ENCODE results near the gene CTNNBIP1.
"Not testable (repeated sequence)": the region's sequence is repeated elsewhere in the genome, so short reads cannot be mapped to it uniquely, and the experiment has no call there.

Gene CTNNBIP1

DNA sequence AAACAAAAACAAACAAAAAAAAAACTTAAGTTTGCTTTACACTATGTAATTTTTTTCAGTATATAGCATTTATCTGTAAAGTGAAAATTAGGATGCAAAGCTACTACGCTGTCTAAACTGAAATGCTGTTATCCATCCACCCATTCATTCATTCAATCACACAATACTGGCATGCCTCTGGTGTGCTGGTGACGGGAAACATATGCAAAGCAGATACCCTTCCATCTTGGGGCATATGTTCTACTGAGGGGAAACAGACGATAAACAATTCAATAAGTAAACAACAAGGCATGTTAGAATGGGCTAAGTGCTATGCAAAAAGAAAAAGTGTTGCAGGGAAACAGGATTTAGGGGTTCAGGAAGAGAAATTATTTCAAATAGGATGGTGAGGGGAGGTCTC, 89.5 kb downstream of the CTNNBIP1 start:
- no peaks in the 10 kb centered on the region for H3K27me3 ChIP-seq (ENCODE audit: control insufficient read depth, insufficient read depth, low read length)
- H3K9me3 ChIP-seq (ENCODE audit: control insufficient read depth, low read length) = no peaks in the 10 kb centered on the region
- no peak overlapping the region for H3K9ac ChIP-seq (ENCODE audit: low read length)
- H3K4me1 ChIP-seq (ENCODE audit: control insufficient read depth, insufficient read depth, low read length) = peaks cover 20% of the 10 kb centered on the region
- no peaks in the 10 kb centered on the region for H3K36me3 ChIP-seq (ENCODE audit: control insufficient read depth, insufficient read depth, low read length)
- no peak overlapping the region for H3K4me3 ChIP-seq (ENCODE audit: low read length)

DNA sequence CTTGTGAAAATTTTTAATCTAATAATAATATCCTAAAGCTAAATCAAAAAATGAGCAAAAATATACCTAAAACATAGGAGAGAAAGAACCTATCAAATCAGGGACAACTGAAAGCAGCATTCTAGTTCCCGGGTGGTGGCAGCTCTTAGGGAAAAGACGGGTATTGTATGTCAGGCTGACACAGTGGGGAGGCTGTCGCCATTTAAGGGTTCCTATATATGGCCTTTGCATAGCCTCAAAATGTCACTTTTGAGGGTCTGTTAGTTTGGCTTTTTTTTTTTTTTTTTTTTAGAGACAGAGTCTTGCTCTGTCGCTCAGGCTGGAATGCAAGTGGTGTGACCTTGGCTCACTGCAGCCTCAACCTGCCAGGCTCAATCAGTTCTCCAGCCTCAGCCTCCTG, 92.3 kb downstream of the CTNNBIP1 start:
- Histone ChIP-seq H3K4me1 (ENCODE audit: control insufficient read depth, insufficient read depth, low read length) (peaks cover 17% of the 10 kb centered on the region), H3K9me3 (ENCODE audit: control insufficient read depth, low read length) (no peaks in the 10 kb centered on the region), H3K27me3 (ENCODE audit: control insufficient read depth, insufficient read depth, low read length) (no peaks in the 10 kb centered on the region), H3K9ac (ENCODE audit: low read length) (no peak overlapping the region), H3K36me3 (ENCODE audit: control insufficient read depth, insufficient read depth, low read length) (no peaks in the 10 kb centered on the region), H3K4me3 (ENCODE audit: low read length) (no peak overlapping the region)

GRCh38 chr1:9816199-9816598, 93.9 kb downstream of the CTNNBIP1 start:
- Histone ChIP-seq H3K9ac (ENCODE audit: low read length) (no peak overlapping the region), H3K36me3 (ENCODE audit: control insufficient read depth, insufficient read depth, low read length) (no peaks in the 10 kb centered on the region), H3K4me1 (ENCODE audit: control insufficient read depth, insufficient read depth, low read length) (peaks cover 14% of the 10 kb centered on the region), H3K27me3 (ENCODE audit: control insufficient read depth, insufficient read depth, low read length) (no peaks in the 10 kb centered on the region), H3K4me3 (ENCODE audit: low read length) (no peak overlapping the region), H3K9me3 (ENCODE audit: control insufficient read depth, low read length) (no peaks in the 10 kb centered on the region)

DNA sequence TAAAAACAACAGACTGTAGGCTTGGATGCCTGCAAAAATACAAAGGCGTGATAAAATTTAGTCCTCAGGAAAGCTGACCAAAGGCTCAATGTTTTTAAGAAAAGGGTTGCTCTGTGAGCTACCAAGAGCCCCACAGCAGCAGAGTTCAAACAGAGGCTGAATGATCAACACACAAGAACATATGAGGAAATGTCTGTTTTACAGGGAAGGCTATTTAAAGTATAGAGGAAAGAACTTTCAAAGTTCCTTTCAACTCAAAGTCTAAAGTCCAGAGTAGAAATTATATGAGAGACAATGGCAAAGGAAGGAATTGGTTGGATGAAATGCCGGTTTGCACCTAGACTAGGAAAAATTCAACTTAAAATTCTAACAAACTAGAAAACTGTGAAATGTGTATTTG, 94.9 kb downstream of the CTNNBIP1 start:
- Histone ChIP-seq H3K9ac (ENCODE audit: low read length) (peak overlapping the region; percentile 49), H3K27me3 (ENCODE audit: control insufficient read depth, insufficient read depth, low read length) (no peaks in the 10 kb centered on the region), H3K4me1 (ENCODE audit: control insufficient read depth, insufficient read depth, low read length) (peaks cover 15% of the 10 kb centered on the region), H3K9me3 (ENCODE audit: control insufficient read depth, low read length) (no peaks in the 10 kb centered on the region), H3K4me3 (ENCODE audit: low read length) (no peak overlapping the region), H3K36me3 (ENCODE audit: control insufficient read depth, insufficient read depth, low read length) (no peaks in the 10 kb centered on the region)

- peak overlapping the region; percentile 49 for H3K9ac ChIP-seq (ENCODE audit: low read length)
- no peak overlapping the region for H3K4me3 ChIP-seq (ENCODE audit: low read length)
- H3K27me3 ChIP-seq (ENCODE audit: control insufficient read depth, insufficient read depth, low read length) = no peaks in the 10 kb centered on the region
- H3K9me3 ChIP-seq (ENCODE audit: control insufficient read depth, low read length) = no peaks in the 10 kb centered on the region
- H3K36me3 ChIP-seq (ENCODE audit: control insufficient read depth, insufficient read depth, low read length) = no peaks in the 10 kb centered on the region
- peaks cover 15% of the 10 kb centered on the region for H3K4me1 ChIP-seq (ENCODE audit: control insufficient read depth, insufficient read depth, low read length)
Measured at GRCh38 chr1:9814619-9815018, 95.5 kb downstream of the CTNNBIP1 start.

- H3K36me3 ChIP-seq (ENCODE audit: control insufficient read depth, insufficient read depth, low read length) = no peaks in the 10 kb centered on the region
- H3K9ac ChIP-seq (ENCODE audit: low read length) = no peak overlapping the region
- H3K4me3 ChIP-seq (ENCODE audit: low read length) = no peak overlapping the region
- H3K27me3 ChIP-seq (ENCODE audit: control insufficient read depth, insufficient read depth, low read length) = no peaks in the 10 kb centered on the region
- H3K9me3 ChIP-seq (ENCODE audit: control insufficient read depth, low read length) = no peaks in the 10 kb centered on the region
- H3K4me1 ChIP-seq (ENCODE audit: control insufficient read depth, insufficient read depth, low read length) = peaks cover 18% of the 10 kb centered on the region
Measured at GRCh38 chr1:9811239-9811966, 98.7 kb downstream of the CTNNBIP1 start.

DNA sequence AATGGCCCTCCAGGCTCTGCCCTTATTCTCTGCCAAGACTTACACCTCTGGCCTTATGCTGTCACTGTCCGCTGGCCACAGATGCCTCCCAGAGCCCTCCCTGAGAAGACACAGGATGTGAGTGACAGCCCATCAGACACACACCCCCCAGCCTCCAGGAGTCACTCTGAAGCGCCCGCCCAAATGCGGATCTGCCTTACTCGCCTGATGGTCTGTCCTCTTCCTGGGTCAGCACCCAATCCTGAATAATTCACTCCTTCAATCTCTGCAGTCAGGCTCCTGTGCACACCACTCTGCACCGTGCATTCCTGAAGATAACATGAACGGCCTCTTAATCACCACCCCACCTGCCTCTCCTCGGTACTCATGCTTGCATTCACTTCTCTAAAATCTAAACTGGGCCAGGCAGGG, 101.0 kb downstream of the CTNNBIP1 start:
- H3K27me3 ChIP-seq (ENCODE audit: control insufficient read depth, insufficient read depth, low read length) = no peaks in the 10 kb centered on the region
- H3K4me1 ChIP-seq (ENCODE audit: control insufficient read depth, insufficient read depth, low read length) = peaks cover 14% of the 10 kb centered on the region
- no peak overlapping the region for H3K4me3 ChIP-seq (ENCODE audit: low read length)

DNA sequence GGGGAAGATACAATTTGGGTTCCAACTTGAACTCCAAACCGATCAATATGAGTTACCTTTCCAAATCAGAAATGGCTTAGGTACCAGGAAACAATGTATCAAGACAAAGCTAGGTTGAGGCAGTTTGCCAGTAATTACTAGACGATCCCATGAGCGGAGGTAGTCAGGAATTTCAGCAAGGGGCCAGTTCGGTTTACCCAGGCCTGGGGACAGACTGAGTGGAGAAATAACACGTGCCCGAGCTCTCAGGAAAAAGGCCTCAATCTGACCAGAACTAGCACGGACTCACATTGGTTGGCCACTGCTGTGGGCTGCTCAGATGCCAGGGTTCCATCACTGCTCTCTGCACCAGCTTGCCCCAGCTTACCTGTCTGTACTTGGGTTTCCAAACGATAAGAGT, 101.6 kb downstream of the CTNNBIP1 start:
- peaks cover 14% of the 10 kb centered on the region for H3K4me1 ChIP-seq (ENCODE audit: control insufficient read depth, insufficient read depth, low read length)
- no peaks in the 10 kb centered on the region for H3K36me3 ChIP-seq (ENCODE audit: control insufficient read depth, insufficient read depth, low read length)
- no peak overlapping the region for H3K4me3 ChIP-seq (ENCODE audit: low read length)
- H3K9me3 ChIP-seq (ENCODE audit: control insufficient read depth, low read length) = no peaks in the 10 kb centered on the region
- no peaks in the 10 kb centered on the region for H3K27me3 ChIP-seq (ENCODE audit: control insufficient read depth, insufficient read depth, low read length)
- H3K9ac ChIP-seq (ENCODE audit: low read length) = no peak overlapping the region

More for the DNA sequence above, 101.0 kb downstream of the CTNNBIP1 start:
- Histone ChIP-seq H3K9ac (ENCODE audit: low read length) (no peak overlapping the region), H3K9me3 (ENCODE audit: control insufficient read depth, low read length) (no peaks in the 10 kb centered on the region), H3K36me3 (ENCODE audit: control insufficient read depth, insufficient read depth, low read length) (no peaks in the 10 kb centered on the region)

DNA sequence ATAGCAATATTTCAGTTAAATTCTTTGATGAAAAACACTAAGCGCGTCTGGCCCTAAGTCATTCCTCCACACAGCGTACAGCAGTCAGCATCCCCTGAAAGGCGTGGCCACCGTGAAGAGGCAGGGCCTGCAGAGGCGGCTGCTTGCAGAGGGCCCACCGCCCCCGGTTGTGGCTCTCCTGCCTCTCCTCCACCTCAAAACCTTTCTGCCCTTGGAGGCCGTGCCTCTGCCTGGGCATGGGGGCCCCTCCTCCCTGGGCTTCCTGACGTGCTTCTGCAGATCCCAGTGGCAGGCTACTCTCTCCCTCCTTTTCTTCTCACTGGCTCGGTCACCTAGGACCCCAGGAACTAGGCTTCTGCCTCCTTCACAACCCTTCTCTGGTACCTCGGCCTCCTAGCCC, 102.5 kb downstream of the CTNNBIP1 start:
- Histone ChIP-seq H3K9me3 (ENCODE audit: control insufficient read depth, low read length) (no peaks in the 10 kb centered on the region), H3K4me1 (ENCODE audit: control insufficient read depth, insufficient read depth, low read length) (peaks cover 14% of the 10 kb centered on the region), H3K9ac (ENCODE audit: low read length) (no peak overlapping the region), H3K27me3 (ENCODE audit: control insufficient read depth, insufficient read depth, low read length) (no peaks in the 10 kb centered on the region), H3K4me3 (ENCODE audit: low read length) (no peak overlapping the region), H3K36me3 (ENCODE audit: control insufficient read depth, insufficient read depth, low read length) (no peaks in the 10 kb centered on the region)

GRCh38 chr1:9805972-9806371, 104.1 kb downstream of the CTNNBIP1 start:
- not testable (repeated sequence) for H3K9ac ChIP-seq (ENCODE audit: low read length); H3K9me3 ChIP-seq (ENCODE audit: control insufficient read depth, low read length); H3K4me3 ChIP-seq (ENCODE audit: low read length); H3K27me3 ChIP-seq (ENCODE audit: control insufficient read depth, insufficient read depth, low read length); H3K36me3 ChIP-seq (ENCODE audit: control insufficient read depth, insufficient read depth, low read length)
- peaks cover 10% of the 10 kb centered on the region for H3K4me1 ChIP-seq (ENCODE audit: control insufficient read depth, insufficient read depth, low read length)

DNA sequence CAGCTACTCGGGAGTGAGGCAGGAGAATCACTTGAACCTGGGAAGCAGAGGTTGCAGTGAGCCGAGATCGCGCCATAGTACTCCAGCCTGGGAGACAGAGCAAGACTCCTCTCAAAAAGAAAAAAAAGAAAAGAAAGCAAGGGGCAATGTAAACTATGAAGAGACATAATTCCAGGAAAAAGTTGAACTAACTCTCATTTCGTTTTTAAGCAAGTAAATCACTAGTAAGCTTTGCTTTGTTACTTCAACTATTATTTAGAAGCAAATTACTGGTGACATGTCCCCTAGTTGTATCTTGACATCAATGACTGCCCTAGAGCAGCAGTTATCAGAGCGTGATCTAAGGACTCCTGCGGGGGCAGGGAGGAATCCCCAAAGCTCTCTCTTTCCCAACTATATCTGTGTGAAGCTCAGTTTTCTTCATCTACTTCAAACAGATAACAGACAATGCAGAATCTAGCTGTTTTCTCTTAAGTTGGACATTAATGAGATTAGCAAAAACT, 105.0 kb downstream of the CTNNBIP1 start:
- no peaks in the 10 kb centered on the region for H3K27me3 ChIP-seq (ENCODE audit: control insufficient read depth, insufficient read depth, low read length)
- no peak overlapping the region for H3K9ac ChIP-seq (ENCODE audit: low read length)
- H3K4me1 ChIP-seq (ENCODE audit: control insufficient read depth, insufficient read depth, low read length) = peaks cover 10% of the 10 kb centered on the region

DNA sequence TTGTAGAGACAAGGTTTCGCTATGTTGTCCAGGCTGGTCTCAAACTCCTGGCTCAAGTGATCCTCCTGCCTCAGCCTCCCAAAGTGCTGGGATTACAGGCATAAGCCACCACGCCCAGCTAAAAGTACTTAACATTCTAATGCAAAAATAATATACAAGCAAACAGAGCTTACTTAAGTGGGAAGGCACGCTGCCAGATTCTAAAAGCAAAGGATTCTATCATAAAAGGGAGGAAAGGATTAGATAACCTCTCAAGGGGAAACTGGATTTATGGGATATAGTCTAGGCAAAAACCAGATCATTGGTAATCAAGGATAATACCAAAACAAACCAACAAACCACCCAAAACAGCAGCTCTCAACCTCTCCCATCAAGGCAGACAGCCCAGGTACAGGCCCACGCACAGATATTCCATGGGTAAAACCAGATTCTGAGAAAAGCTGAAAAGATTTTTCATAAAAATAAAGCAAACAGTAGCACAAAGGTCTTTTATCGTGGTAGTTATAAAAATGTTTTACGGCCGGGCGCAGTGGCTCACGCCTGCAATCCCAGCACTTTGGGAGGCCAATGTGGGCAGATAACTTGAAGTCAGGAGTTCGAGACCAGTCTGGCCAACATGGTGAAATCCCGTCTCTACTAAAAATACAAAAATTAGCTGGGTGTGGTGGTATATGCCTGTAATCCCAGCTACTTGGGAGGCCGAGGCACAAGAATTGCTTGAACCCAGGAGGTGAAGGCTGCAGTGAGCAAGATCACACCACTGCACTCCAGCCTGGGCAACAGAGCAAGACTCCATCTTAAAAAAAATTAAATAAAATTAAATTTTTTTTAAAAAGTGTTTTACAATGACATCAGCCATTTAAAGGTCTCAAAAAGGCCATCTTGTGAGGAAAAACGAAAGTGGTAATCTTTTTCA, 106.8 kb downstream of the CTNNBIP1 start:
- not testable (repeated sequence) for H3K9ac ChIP-seq (ENCODE audit: low read length); H3K27me3 ChIP-seq (ENCODE audit: control insufficient read depth, insufficient read depth, low read length); H3K4me3 ChIP-seq (ENCODE audit: low read length); H3K9me3 ChIP-seq (ENCODE audit: control insufficient read depth, low read length); H3K36me3 ChIP-seq (ENCODE audit: control insufficient read depth, insufficient read depth, low read length)
- H3K4me1 ChIP-seq (ENCODE audit: control insufficient read depth, insufficient read depth, low read length) = peaks cover 10% of the 10 kb centered on the region

More for the DNA sequence above, 105.0 kb downstream of the CTNNBIP1 start:
- Histone ChIP-seq H3K36me3 (ENCODE audit: control insufficient read depth, insufficient read depth, low read length) (no peaks in the 10 kb centered on the region), H3K9me3 (ENCODE audit: control insufficient read depth, low read length) (no peaks in the 10 kb centered on the region), H3K4me3 (ENCODE audit: low read length) (no peak overlapping the region)

Data from mucosa of stomach (tissue), 1 donor.